Left kidney (tissue), 2 donors: ENCODE measurements around the gene ZNF316. TPM values are rescaled to one million over a fixed set of nuclear protein-coding genes. Genes with fewer than 3 reads are reported as not detected.
"Not testable (repeated sequence)": the region's sequence is repeated elsewhere in the genome, so short reads cannot be mapped to it uniquely, and the experiment has no call there.

Experiments
- DNase-seq: peaks from one replicate; pipeline ENCODE4 v3.0.0-alpha.2; 2013
- polyA plus RNA-seq: library from polyadenylated mRNA; unstranded; fragments of 120-200 nt; gene quantifications from one replicate; pipeline ENCODE4 v1.2.1, GENCODE V29; 2013; ENCODE audit not compliant: insufficient read length

Gene ZNF316
- polyA plus RNA-seq, 1 donor, result 56.2 TPM

- peak; percentile 47 for DNase-seq
These were observed 9.3 kb downstream of the ZNF316 start for GRCh38 chr7:6646465-6646864.

- no peak for DNase-seq
These were observed 10.0 kb downstream of the ZNF316 start for GRCh38 chr7:6647080-6647479.

- no peak for DNase-seq
These were observed 10.4 kb downstream of the ZNF316 start for GRCh38 chr7:6647541-6647940.

- no peak for DNase-seq
These were observed 11.1 kb downstream of the ZNF316 start for GRCh38 chr7:6648066-6648814.

- no peak for DNase-seq
These were observed 11.6 kb downstream of the ZNF316 start for GRCh38 chr7:6648815-6649104.

GRCh38 chr7:6649241-6649961, 12.3 kb downstream of the ZNF316 start:
- no peak for DNase-seq

- DNase-seq, result no peak
These were observed 13.0 kb downstream of the ZNF316 start for GRCh38 chr7:6650086-6650485.

GRCh38 chr7:6650521-6651011, 13.4 kb downstream of the ZNF316 start:
- DNase-seq, result no peak

GRCh38 chr7:6651851-6652445, 14.8 kb downstream of the ZNF316 start:
- DNase-seq, result no peak

GRCh38 chr7:6652446-6653011, 15.4 kb downstream of the ZNF316 start:
- DNase-seq, result no peak

GRCh38 chr7:6653071-6654003, 16.2 kb downstream of the ZNF316 start:
- DNase-seq, result no peak

GRCh38 chr7:6654113-6654841, 17.2 kb downstream of the ZNF316 start:
- DNase-seq, result no peak

- DNase-seq, result no peak
These were observed 17.9 kb downstream of the ZNF316 start for GRCh38 chr7:6654842-6655610.

GRCh38 chr7:6655636-6656385, 18.7 kb downstream of the ZNF316 start:
- no peak for DNase-seq

- no peak for DNase-seq
These were observed 19.3 kb downstream of the ZNF316 start for GRCh38 chr7:6656413-6656812.

GRCh38 chr7:6658618-6659345, 21.7 kb downstream of the ZNF316 start:
- no peak for DNase-seq

- not testable (repeated sequence) for DNase-seq
These were observed 33.7 kb downstream of the ZNF316 start for GRCh38 chr7:6670851-6671250.

GRCh38 chr7:6675807-6676405, 38.8 kb downstream of the ZNF316 start:
- no peak for DNase-seq
